GM12878 (cell line): ENCODE results near the gene LHFPL2. TPM values are rescaled to one million over a fixed set of nuclear protein-coding genes. Genes with fewer than 3 reads are reported as not detected.

Source experiments
- ATAC-seq: fragments of 200-7000 bp; cut with Tn5 transposase; 3 replicates; pipeline ENCODE4 v1.9.1; 2020; ENCODE audit warnings: mild to moderate bottlenecking, moderate library complexity
- BruUV-seq: library from RNA; stranded (reverse); fragments of 400-500 nt; replicated peaks from 2 replicates; lab custom pipeline; 2021; lab: Mats Ljungman, UMichigan
- CTCF ChIA-PET: fragments of 300-600 bp; sonication (Branson Sonifier 250); formaldehyde crosslinking; extraction: SDS; loops from one replicate; lab custom pipeline; 2021; ENCODE audit warnings: inconsistent platforms; lab: Yijun Ruan, JAX
- POLR2A ChIA-PET: fragments of 350-600 bp; formaldehyde crosslinking; extraction: SDS; loops from one replicate; lab custom pipeline; 2021; ENCODE audit warnings: inconsistent platforms; lab: Charles Lee
- RAD21 ChIA-PET: fragments of 300-600 bp; sonication (Branson Sonifier 250); formaldehyde crosslinking; loops from one replicate; lab custom pipeline; 2023; ENCODE audit warnings: antibody characterized with exemption; ENCODE audit not compliant: unreplicated experiment; lab: Charles Lee
- SMC1A ChIA-PET: fragments of 300-600 bp; sonication (Branson Sonifier 250); formaldehyde crosslinking; loops from one replicate; lab custom pipeline; 2023; ENCODE audit not compliant: unreplicated experiment, uncharacterized antibody; lab: Charles Lee
- DNase-seq: peaks from one replicate; pipeline ENCODE4 v3.0.0-alpha.2; 2011; ENCODE audit warnings: low read depth, low spot score
- FAIRE-seq: peaks from 3 replicates; lab custom pipeline; 2011; peaks lifted over from hg19 to GRCh38; lab: Jason Lieb, UNC
- H2AFZ ChIP-seq: 2 replicates; pipeline ENCODE4 v1.6.0; 2011; ENCODE audit warnings: low read depth, low read length, control low read depth; ENCODE audit not compliant: control insufficient read depth
- H3K27ac ChIP-seq: 2 replicates; pipeline ENCODE4 v1.5.1; 2011; ENCODE audit warnings: control low read depth; ENCODE audit not compliant: control insufficient read depth, insufficient read depth
- H3K27me3 ChIP-seq, 2 experiments: replicated peaks in 1 of 2; 2 replicates each; pipeline versions ENCODE4 v1.6.0 to v1.6.1; 2011; ENCODE audit warnings: low read length in 1 of 2; ENCODE audit not compliant: control insufficient read depth in 2 of 2, insufficient read depth in 2 of 2
- H3K36me3 ChIP-seq, 2 experiments: 2 replicates each; pipeline ENCODE4 v1.5.1; 2011; ENCODE audit warnings: low read length in 1 of 2; ENCODE audit not compliant: control insufficient read depth in 2 of 2, insufficient read depth in 2 of 2
- H3K4me1 ChIP-seq: 2 replicates; pipeline ENCODE4 v1.6.1; 2011; ENCODE audit warnings: mild to moderate bottlenecking, low read length, moderate library complexity, mixed read lengths; ENCODE audit not compliant: control insufficient read depth, insufficient read depth
- H3K4me2 ChIP-seq: 2 replicates; pipeline ENCODE4 v1.6.0; 2011; ENCODE audit warnings: control low read depth; ENCODE audit not compliant: control insufficient read depth, insufficient read depth
- H3K4me3 ChIP-seq: fragments of 200-600 bp; sonication (generic); 2 replicates; pipeline ENCODE4 v1.5.1; 2016
- H3K79me2 ChIP-seq: 2 replicates; pipeline ENCODE4 v1.6.0; 2011; ENCODE audit warnings: low read length; ENCODE audit not compliant: control insufficient read depth, insufficient read depth
- H3K9ac ChIP-seq: 2 replicates; pipeline ENCODE4 v1.8.0; 2011; ENCODE audit warnings: low read length, control low read depth, mixed read lengths; ENCODE audit not compliant: control insufficient read depth, insufficient read depth
- H3K9me3 ChIP-seq: replicated peaks from 3 replicates; pipeline ENCODE4 v1.5.1; 2011; ENCODE audit warnings: mild to moderate bottlenecking, low read length; ENCODE audit not compliant: control insufficient read depth, insufficient read depth
- H4K20me1 ChIP-seq: 2 replicates; pipeline ENCODE4 v1.6.0; 2011; ENCODE audit not compliant: control insufficient read depth, insufficient read depth
- CHD4 ChIP-seq: fragments of 200-600 bp; sonication (generic); IDR thresholded peaks from 2 replicates; pipeline ENCODE4 v1.6.1; 2016; ENCODE audit warnings: mild to moderate bottlenecking
- CREB1 ChIP-seq: IDR thresholded peaks from 2 replicates; pipeline ENCODE4 v1.6.1; 2012; ENCODE audit warnings: low read depth, mild to moderate bottlenecking, inconsistent platforms
- EED ChIP-seq: sonication (generic); IDR thresholded peaks from 2 replicates; pipeline ENCODE4 v1.6.1; 2016; ENCODE audit warnings: antibody characterized with exemption, low read depth
- KLF5 ChIP-seq: fragments of 450-650 bp; IDR thresholded peaks from 2 replicates; pipeline ENCODE4 v1.6.1; 2014; ENCODE audit warnings: mild to moderate bottlenecking; ENCODE audit not compliant: partially characterized antibody
- MAX ChIP-seq: IDR thresholded peaks from 2 replicates; pipeline ENCODE4 v1.6.1; 2012; ENCODE audit warnings: low read depth, low read length, improper control_type of control experiment
- MEF2A ChIP-seq: IDR thresholded peaks from 2 replicates; pipeline ENCODE4 v1.6.1; 2011; ENCODE audit warnings: low read depth, mild to moderate bottlenecking, low read length, moderate library complexity; ENCODE audit not compliant: insufficient read depth
- NFIC ChIP-seq: IDR thresholded peaks from 2 replicates; pipeline ENCODE4 v1.6.1; 2012; ENCODE audit warnings: low read depth, mild to moderate bottlenecking, inconsistent platforms, low read length, moderate library complexity
- PBX3 ChIP-seq: IDR thresholded peaks from 2 replicates; pipeline ENCODE4 v1.6.1; 2011; ENCODE audit warnings: mild to moderate bottlenecking, low read depth, low read length, moderate library complexity; ENCODE audit not compliant: insufficient replicate concordance
- RELB ChIP-seq: fragments of 450-650 bp; IDR thresholded peaks from 2 replicates; pipeline ENCODE4 v1.6.1; 2017; ENCODE audit warnings: low read depth, mild to moderate bottlenecking, moderate library complexity
- YBX1 ChIP-seq: fragments of 450-650 bp; IDR thresholded peaks from 2 replicates; pipeline ENCODE4 v1.6.1; 2016; ENCODE audit warnings: antibody characterized with exemption
- ZNF274 ChIP-seq: IDR thresholded peaks from one replicate; pipeline ENCODE4 v1.8.0; 2011; ENCODE audit not compliant: insufficient read length, insufficient read depth
- WGBS: methylation state at CpG from one replicate; pipeline ENCODE4 v1.1.6; 2016; ENCODE audit warnings: low lambda C conversion rate; ENCODE audit not compliant: insufficient replicate concordance, insufficient coverage; ENCODE audit errors: missing lambda C conversion rate; 5-methylcytosine and 5-hydroxymethylcytosine counted together
- in situ Hi-C: fragments of 300-500 bp; cut with MboI; formaldehyde crosslinking; loops from 9 replicates; pipeline ENCODE4 v1.14.3; 2018; ENCODE audit warnings: mixed read lengths
- intact Hi-C: fragments of 100-400 bp; cut with micrococcal nuclease; formaldehyde crosslinking; loops from one replicate; pipeline ENCODE4 v1.14.2; 2022; ENCODE audit not compliant: unreplicated experiment
- polyA plus RNA-seq, 11 experiments: library from polyadenylated mRNA; depleted of rRNA in 4 of 11; unstranded in 6 of 11; stranded (reverse) in 5 of 11; fragments of >200 nt; fragmentation: Nextera tagmentation in 4 of 11; fragmentation: Illumina TruSeq in 1 of 11; extraction: Ambion mirVana in 4 of 11; extraction: Trizol in 1 of 11; gene quantifications; 1 replicate in 1 of 11; 2 replicates in 10 of 11; pipeline versions ENCODE4 v1.2.1 to v1.2.3, GENCODE V29; 2011 to 2016; ENCODE audit warnings: inconsistent platforms in 2 of 11, missing spikeins in 2 of 11, low read depth in 1 of 11
- total RNA-seq, 4 experiments: library from RNA; depleted of rRNA in 3 of 4; stranded (reverse); fragments of >200 nt in 3 of 4; fragmentation: Illumina TruSeq in 1 of 4; extraction: Trizol in 1 of 4; gene quantifications; 2 replicates each; pipeline versions ENCODE4 v1.2.1 to v1.2.3, GENCODE V29; 2013 to 2021

The LHFPL2 gene
- total and polyA plus RNA-seq, 10 of the 15 experiments (the other 5 are each of a cell fraction or from before 2014, with no cell fraction given), result 4.1 to 21.8 (median 12.5) TPM

- intact Hi-C loops, result no loop called here
- FAIRE-seq (no peak), ATAC-seq (no peak), DNase-seq (no peak)
- Histone ChIP-seq H3K9ac (no peak overlapping the region), H3K27me3 (no peaks in the 10 kb centered on the region), H3K36me3 (peaks cover 0 to 10% of the 10 kb centered on the region in 2 experiments; a peak in 3 of 4 replicates), H3K4me2 (no peak overlapping the region), H3K27ac (no peak overlapping the region), H3K4me3 (no peak overlapping the region), H3K4me1 (no peaks in the 10 kb centered on the region), H2AFZ (no peak overlapping the region), H4K20me1 (no peaks in the 10 kb centered on the region), H3K79me2 (no peaks in the 10 kb centered on the region), H3K9me3 (no peaks in the 10 kb centered on the region)
- TF ChIP-seq PBX3 (no peak), MEF2A (no peak), ZNF274 (no peak), KLF5 (no peak), YBX1 (no peak), CHD4 (no peak), EED (no peak), RELB (no peak), CREB1 (no peak), NFIC (no peak), MAX (no peak)
- ChIA-PET CTCF (interaction anchor here (1.0 to 4.3 kb wide), 4 partner anchors 15 to 145 kb away, joined by 3 to 15 read pairs (median 6); no protein-coding TSS in a partner anchor), SMC1A (interaction anchor here (0.8 to 2.2 kb wide), 11 partner anchors 9 to 68 kb away, joined by 3 to 10 read pairs (median 4); no protein-coding TSS in a partner anchor), POLR2A (interaction anchor here (1.1 to 1.7 kb wide), 2 partner anchors 11 to 29 kb away, joined by 3 to 8 read pairs; no protein-coding TSS in a partner anchor), RAD21 (interaction anchor here (1.2 to 1.6 kb wide), 2 partner anchors 10 to 17 kb away, joined by 3 to 4 read pairs; no protein-coding TSS in a partner anchor)
- no TSS peak for BruUV-seq
- WGBS, result 99% methylated on average over 3 of the region's 3 CpGs
- in situ Hi-C loops, result no loop called here
These were observed 36.1 kb downstream of the LHFPL2 start for GRCh38 chr5:78612227-78613150.
